Neuron (in vitro differentiated cells): ENCODE data around the gene OGT.

Experiments
- H2AFZ ChIP-seq: one replicate; pipeline ENCODE4 v1.6.1; 2013; ENCODE audit warnings: low read depth, mild to moderate bottlenecking, inconsistent platforms, low read length, moderate library complexity
- H3K27me3 ChIP-seq: one replicate; pipeline ENCODE4 v1.6.1; 2013; ENCODE audit warnings: low read length; ENCODE audit not compliant: insufficient read depth
- H3K36me3 ChIP-seq: one replicate; pipeline ENCODE4 v1.6.1; 2013; ENCODE audit warnings: low read length; ENCODE audit not compliant: insufficient read depth
- H3K4me1 ChIP-seq: one replicate; pipeline ENCODE4 v1.6.1; 2013; ENCODE audit warnings: low read length; ENCODE audit not compliant: insufficient read depth
- H3K4me3 ChIP-seq: 2 replicates; pipeline ENCODE4 v1.5.1; 2013; ENCODE audit warnings: mild to moderate bottlenecking, low read length, moderate library complexity
- H3K9me3 ChIP-seq: one replicate; pipeline ENCODE4 v1.6.1; 2013; ENCODE audit warnings: low read length

OGT gene

DNA sequence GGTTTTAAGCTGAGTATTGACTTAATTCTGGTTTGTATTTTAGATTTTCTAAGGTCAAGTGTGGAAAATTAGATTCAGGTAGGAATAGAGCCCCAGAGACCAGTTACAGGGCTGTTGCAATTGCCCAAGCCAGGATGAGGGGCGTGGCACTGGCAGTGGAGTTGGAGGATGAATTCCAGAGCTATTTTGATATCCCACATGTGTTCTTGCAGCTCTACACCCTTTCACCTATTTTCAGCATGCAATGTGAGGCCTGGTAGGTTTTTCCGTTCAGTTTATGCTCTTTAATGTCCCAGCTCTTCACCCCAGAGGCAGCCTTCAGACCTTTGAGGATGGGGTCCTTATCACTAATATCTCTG, 17.9 kb upstream of the OGT start:
- Histone ChIP-seq H3K27me3 (no peaks in the 10 kb centered on the region), H2AFZ (no peak overlapping the region), H3K4me3 (no peak overlapping the region), H3K4me1 (no peaks in the 10 kb centered on the region), H3K36me3 (no peaks in the 10 kb centered on the region), H3K9me3 (no peaks in the 10 kb centered on the region)

- H3K9me3 ChIP-seq, result no peaks in the 10 kb centered on the region
- H3K27me3 ChIP-seq, result no peaks in the 10 kb centered on the region
- no peaks in the 10 kb centered on the region for H3K4me1 ChIP-seq
- no peak overlapping the region for H2AFZ ChIP-seq
- no peak overlapping the region for H3K4me3 ChIP-seq
- H3K36me3 ChIP-seq, result no peaks in the 10 kb centered on the region
Measured at GRCh38 chrX:71525316-71525715, 7.6 kb upstream of the OGT start.

DNA sequence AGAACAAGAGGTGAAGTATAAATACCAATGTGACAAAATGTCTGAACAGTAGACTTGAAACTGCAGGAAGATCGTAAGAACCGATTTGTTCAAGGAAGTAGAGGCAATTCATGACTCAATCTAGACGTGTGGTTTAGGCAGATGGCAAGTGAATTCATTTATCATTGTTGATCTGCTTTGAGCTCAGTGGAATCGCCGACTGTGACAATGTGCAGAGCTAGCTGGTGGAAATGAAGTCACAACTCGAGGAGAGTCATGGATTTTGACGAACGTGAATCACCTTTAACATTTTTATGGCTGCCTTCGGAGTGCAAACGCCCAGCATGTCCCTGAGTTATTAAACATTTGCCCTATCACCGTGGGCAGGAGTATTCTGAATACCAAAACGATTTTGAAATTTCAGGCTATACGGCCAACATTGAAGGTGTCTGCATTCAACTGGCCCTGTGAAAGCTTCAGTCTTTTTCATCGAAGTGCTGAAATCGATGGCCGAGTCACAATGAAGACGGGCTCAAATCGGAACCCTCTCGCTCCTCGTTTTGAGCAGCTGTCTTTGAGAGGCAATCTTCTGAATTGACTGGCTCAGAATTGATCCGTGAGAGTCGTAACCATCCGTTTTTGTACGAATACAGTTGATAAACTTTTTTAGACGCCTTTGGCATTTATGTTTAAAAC, 689 bp upstream of the OGT start:
- Histone ChIP-seq H3K4me1 (peaks cover 10% of the 10 kb centered on the region), H3K27me3 (no peaks in the 10 kb centered on the region), H3K9me3 (no peaks in the 10 kb centered on the region), H3K36me3 (no peaks in the 10 kb centered on the region), H3K4me3 (peak overlapping the region; percentile 91), H2AFZ (peak overlapping the region; percentile 66)

DNA sequence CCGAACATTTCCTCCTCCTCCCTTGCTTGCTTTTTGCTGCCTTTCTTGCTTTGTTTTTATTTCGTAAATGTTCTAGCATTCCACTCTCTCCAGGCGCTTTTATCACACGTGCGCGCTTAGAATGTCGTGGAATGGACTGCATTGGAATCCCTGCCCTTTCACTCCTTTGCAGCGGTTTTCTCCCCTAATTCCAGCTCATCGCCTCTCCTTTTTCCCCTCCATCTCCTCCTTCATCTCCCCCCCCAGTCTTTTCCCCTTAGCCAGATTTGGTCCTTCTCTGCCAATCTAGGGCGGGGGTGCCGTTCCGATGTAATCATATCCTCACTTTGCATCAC, 579 bp downstream of the OGT start:
- Histone ChIP-seq H3K4me1 (peaks cover 13% of the 10 kb centered on the region), H3K27me3 (no peaks in the 10 kb centered on the region), H2AFZ (no peak overlapping the region), H3K9me3 (no peaks in the 10 kb centered on the region), H3K4me3 (peak overlapping the region; percentile 91), H3K36me3 (peaks cover 6% of the 10 kb centered on the region)

- Histone ChIP-seq H3K4me1 (peaks cover 13% of the 10 kb centered on the region), H3K4me3 (peak overlapping the region; percentile 91), H2AFZ (no peak overlapping the region), H3K9me3 (no peaks in the 10 kb centered on the region), H3K36me3 (peaks cover 6% of the 10 kb centered on the region), H3K27me3 (no peaks in the 10 kb centered on the region)
Measured at GRCh38 chrX:71533851-71534561, 1.1 kb downstream of the OGT start.

DNA sequence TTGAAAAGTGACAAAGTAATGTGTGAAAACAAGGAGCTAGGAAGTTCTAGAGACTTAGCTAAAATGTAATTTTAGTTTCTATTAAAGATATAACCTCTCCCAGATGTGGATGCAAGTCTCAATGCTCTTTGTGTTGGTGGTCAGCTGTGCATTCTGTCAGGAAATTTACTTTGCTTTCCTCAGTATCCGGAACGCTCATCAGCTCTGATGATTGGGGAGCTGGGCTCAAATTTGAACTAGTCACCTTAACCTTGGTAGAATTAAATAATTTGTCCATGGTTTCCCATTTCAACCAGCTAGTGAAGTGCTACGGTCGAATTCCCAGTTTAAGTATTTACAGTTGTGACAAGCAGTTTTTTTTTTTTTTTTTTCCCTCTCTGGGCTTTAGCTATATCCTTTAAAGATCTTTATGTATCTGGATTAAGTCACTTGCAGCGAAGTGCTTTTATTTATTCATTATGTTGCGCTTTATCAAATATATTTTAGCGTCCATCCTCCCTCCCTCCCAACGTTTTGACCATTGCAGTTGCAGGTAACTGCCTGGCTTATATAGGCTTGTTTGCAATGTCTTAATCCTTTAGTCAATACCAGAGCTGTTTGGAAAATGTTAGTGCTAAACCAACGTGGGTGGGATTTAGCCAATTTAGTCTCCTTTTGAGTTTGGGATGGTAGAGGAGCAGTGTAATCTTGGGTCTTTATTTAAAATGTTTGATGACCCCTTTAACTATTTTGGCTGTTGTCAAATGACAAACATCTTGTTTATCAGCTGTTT, 2.1 kb downstream of the OGT start:
- Histone ChIP-seq H3K4me1 (peaks cover 13% of the 10 kb centered on the region), H3K4me3 (peak overlapping the region; percentile 91), H2AFZ (no peak overlapping the region), H3K27me3 (no peaks in the 10 kb centered on the region), H3K36me3 (peaks cover 13% of the 10 kb centered on the region), H3K9me3 (no peaks in the 10 kb centered on the region)

GRCh38 chrX:71536285-71536684, 3.4 kb downstream of the OGT start:
- H3K27me3 ChIP-seq, result no peaks in the 10 kb centered on the region
- H2AFZ ChIP-seq, result no peak overlapping the region
- H3K36me3 ChIP-seq, result peaks cover 13% of the 10 kb centered on the region
- H3K4me1 ChIP-seq, result peaks cover 13% of the 10 kb centered on the region
- peak overlapping the region; percentile 91 for H3K4me3 ChIP-seq
- H3K9me3 ChIP-seq, result no peaks in the 10 kb centered on the region

DNA sequence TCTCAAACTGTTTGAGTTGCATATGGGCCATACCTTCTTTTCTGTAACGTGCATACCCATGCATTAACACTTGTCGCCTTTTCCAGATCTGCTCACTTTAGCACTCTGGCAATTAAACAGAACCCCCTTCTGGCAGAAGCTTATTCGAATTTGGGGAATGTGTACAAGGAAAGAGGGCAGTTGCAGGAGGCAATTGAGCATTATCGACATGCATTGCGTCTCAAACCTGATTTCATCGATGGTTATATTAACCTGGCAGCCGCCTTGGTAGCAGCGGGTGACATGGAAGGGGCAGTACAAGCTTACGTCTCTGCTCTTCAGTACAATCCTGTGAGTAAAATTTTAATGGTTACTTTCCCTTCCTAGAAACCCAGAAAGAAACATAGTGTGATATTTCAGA, 4.8 kb downstream of the OGT start:
- Histone ChIP-seq H3K4me3 (no peak overlapping the region), H3K36me3 (peaks cover 13% of the 10 kb centered on the region), H3K27me3 (no peaks in the 10 kb centered on the region), H2AFZ (no peak overlapping the region), H3K4me1 (peaks cover 8% of the 10 kb centered on the region), H3K9me3 (no peaks in the 10 kb centered on the region)

DNA sequence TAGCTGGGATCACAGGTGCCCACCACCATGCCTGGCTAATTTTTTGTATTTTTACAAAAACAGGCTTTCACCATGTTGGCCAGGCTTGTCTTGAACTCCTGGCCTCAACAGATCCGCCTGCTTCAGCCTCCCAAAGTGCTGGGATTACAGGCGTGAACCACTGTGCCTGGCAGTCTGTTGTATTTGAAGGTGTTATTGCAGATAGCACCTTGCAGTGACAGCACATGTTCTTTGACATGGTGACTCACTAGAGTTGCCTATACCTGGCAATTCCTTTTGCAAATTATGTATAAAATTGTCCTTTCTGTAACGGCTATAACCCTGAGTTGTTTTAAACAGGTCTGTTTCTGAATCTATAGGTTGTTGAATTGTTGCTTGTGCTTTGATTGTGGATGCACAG, 7.9 kb downstream of the OGT start:
- H3K4me3 ChIP-seq, result no peak overlapping the region
- H3K4me1 ChIP-seq, result peaks cover 8% of the 10 kb centered on the region
- no peaks in the 10 kb centered on the region for H3K27me3 ChIP-seq
- peaks cover 19% of the 10 kb centered on the region for H3K36me3 ChIP-seq
- H2AFZ ChIP-seq, result no peak overlapping the region
- H3K9me3 ChIP-seq, result no peaks in the 10 kb centered on the region

DNA sequence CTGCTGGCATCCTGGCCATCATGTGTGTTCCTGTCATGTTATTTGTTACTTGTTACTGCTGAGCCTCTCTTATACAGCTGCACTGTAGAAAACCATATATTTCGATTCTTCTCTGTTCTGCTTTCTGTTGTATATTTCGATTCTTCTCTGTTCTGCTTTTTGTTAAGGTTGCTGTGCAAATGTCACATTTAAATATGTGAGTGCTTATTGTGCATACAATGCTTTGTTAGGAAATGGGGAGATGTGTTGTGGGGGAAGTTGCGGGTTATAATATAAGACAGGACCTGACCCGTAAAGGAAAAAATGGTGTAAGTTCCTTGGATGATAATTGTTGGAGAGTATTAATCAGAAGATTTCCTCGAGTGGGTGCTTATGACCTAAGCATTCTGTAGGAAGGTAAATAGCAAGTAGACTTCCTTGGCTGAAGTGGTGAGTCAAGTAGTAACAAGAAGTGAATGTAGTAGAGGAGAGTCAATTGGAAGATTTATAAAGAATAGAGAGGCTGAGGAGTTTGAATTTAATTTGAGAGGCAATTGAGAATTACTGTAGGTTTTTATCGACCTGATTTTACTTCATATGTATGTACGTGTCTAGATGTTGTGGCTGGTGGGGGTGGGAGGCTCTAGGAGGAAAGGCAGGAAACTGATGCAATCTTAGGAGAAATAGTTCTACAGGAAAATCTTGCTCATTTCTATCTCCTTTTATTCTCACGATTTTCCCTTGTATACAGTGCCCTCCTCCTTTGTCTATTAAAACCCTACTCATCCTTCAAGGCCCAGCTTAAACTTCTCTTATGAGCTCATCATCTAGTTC, 8.5 kb downstream of the OGT start:
- H2AFZ ChIP-seq, result no peak overlapping the region
- H3K4me3 ChIP-seq, result no peak overlapping the region
- H3K9me3 ChIP-seq, result no peaks in the 10 kb centered on the region
- peaks cover 24% of the 10 kb centered on the region for H3K36me3 ChIP-seq
- peaks cover 3% of the 10 kb centered on the region for H3K4me1 ChIP-seq
- no peaks in the 10 kb centered on the region for H3K27me3 ChIP-seq

GRCh38 chrX:71542411-71542810, 9.5 kb downstream of the OGT start:
- Histone ChIP-seq H3K4me1 (peaks cover 3% of the 10 kb centered on the region), H3K36me3 (peaks cover 32% of the 10 kb centered on the region), H3K27me3 (no peaks in the 10 kb centered on the region), H3K9me3 (no peaks in the 10 kb centered on the region), H2AFZ (no peak overlapping the region), H3K4me3 (no peak overlapping the region)

GRCh38 chrX:71542825-71543224, 9.9 kb downstream of the OGT start:
- Histone ChIP-seq H3K4me3 (no peak overlapping the region), H3K9me3 (no peaks in the 10 kb centered on the region), H3K4me1 (no peaks in the 10 kb centered on the region), H2AFZ (no peak overlapping the region), H3K27me3 (no peaks in the 10 kb centered on the region), H3K36me3 (peaks cover 32% of the 10 kb centered on the region)

GRCh38 chrX:71543316-71543715, 10.4 kb downstream of the OGT start:
- Histone ChIP-seq H3K9me3 (no peaks in the 10 kb centered on the region), H3K27me3 (no peaks in the 10 kb centered on the region), H3K4me3 (no peak overlapping the region), H2AFZ (no peak overlapping the region), H3K4me1 (no peaks in the 10 kb centered on the region), H3K36me3 (peaks cover 34% of the 10 kb centered on the region)
